ENCODE measurements around the gene ELL. TPM values are rescaled to one million over a fixed set of nuclear protein-coding genes. Genes with fewer than 3 reads are reported as not detected.
A peak's percentile ranks its signal among the peaks of the same experiment; 100 is the strongest.

Gene ELL
- total RNA-seq, 3 donors from 2014 or later = 25.6 to 32.5 (median 28.8) TPM

- peaks cover 24% of the 10 kb centered on the region for H3K4me1 Mint-ChIP-seq (ENCODE audit: low read depth)
- peak overlapping the region; percentile 24 for H3K4me3 Mint-ChIP-seq
- no peak for DNase-seq
Measured at GRCh38 chr19:18430417-18431144, 91.3 kb downstream of the ELL start.

GRCh38 chr19:18429717-18430416 lies 92.0 kb downstream of the ELL start:
- H3K4me1 Mint-ChIP-seq (ENCODE audit: low read depth) = peaks cover 27% of the 10 kb centered on the region
- H3K36me3 Mint-ChIP-seq (ENCODE audit: insufficient read depth) = no peaks in the 10 kb centered on the region

More at GRCh38 chr19:18430417-18431144, 91.3 kb downstream of the ELL start:
- H3K36me3 Mint-ChIP-seq (ENCODE audit: insufficient read depth) = no peaks in the 10 kb centered on the region
- H3K9me3 Mint-ChIP-seq = no peaks in the 10 kb centered on the region
- no peak for ATAC-seq
- H3K27me3 Mint-ChIP-seq (ENCODE audit: low read depth) = no peaks in the 10 kb centered on the region

GRCh38 chr19:18428787-18429674 lies 92.8 kb downstream of the ELL start:
- Mint-ChIP-seq H3K4me3 (peak overlapping the region; percentile 21), H3K9me3 (no peaks in the 10 kb centered on the region), H3K27me3 (ENCODE audit: low read depth) (no peaks in the 10 kb centered on the region), H3K36me3 (ENCODE audit: insufficient read depth) (no peaks in the 10 kb centered on the region), H3K4me1 (ENCODE audit: low read depth) (peaks cover 32% of the 10 kb centered on the region)
- ATAC-seq (peak; percentile 73 to 77), DNase-seq (peak; percentile 71)

More at GRCh38 chr19:18429717-18430416, 92.0 kb downstream of the ELL start:
- Mint-ChIP-seq H3K27me3 (ENCODE audit: low read depth) (no peaks in the 10 kb centered on the region), H3K4me3 (peak overlapping the region; percentile 53), H3K9me3 (no peaks in the 10 kb centered on the region)
- ATAC-seq = no peak
- no peak for DNase-seq

- peak in 1 of 2 donors; percentile 2 for ATAC-seq
- H3K4me3 Mint-ChIP-seq = no peak overlapping the region
- peaks cover 38% of the 10 kb centered on the region for H3K4me1 Mint-ChIP-seq (ENCODE audit: low read depth)
- H3K27me3 Mint-ChIP-seq (ENCODE audit: low read depth) = no peaks in the 10 kb centered on the region
- DNase-seq = no peak
- H3K9me3 Mint-ChIP-seq = no peaks in the 10 kb centered on the region
- H3K36me3 Mint-ChIP-seq (ENCODE audit: insufficient read depth) = no peaks in the 10 kb centered on the region
Measured at GRCh38 chr19:18428173-18428786, 93.6 kb downstream of the ELL start.

GRCh38 chr19:18427743-18428113 lies 94.1 kb downstream of the ELL start:
- DNase-seq (no peak), ATAC-seq (no peak)
- Mint-ChIP-seq H3K36me3 (ENCODE audit: insufficient read depth) (no peaks in the 10 kb centered on the region), H3K4me3 (no peak overlapping the region), H3K4me1 (ENCODE audit: low read depth) (peaks cover 42% of the 10 kb centered on the region), H3K9me3 (no peaks in the 10 kb centered on the region), H3K27me3 (ENCODE audit: low read depth) (no peaks in the 10 kb centered on the region)

- Mint-ChIP-seq H3K27me3 (ENCODE audit: low read depth) (no peaks in the 10 kb centered on the region), H3K36me3 (ENCODE audit: insufficient read depth) (no peaks in the 10 kb centered on the region), H3K4me3 (no peak overlapping the region), H3K9me3 (no peaks in the 10 kb centered on the region), H3K4me1 (ENCODE audit: low read depth) (peaks cover 45% of the 10 kb centered on the region)
- ATAC-seq (no peak), DNase-seq (no peak)
Measured at GRCh38 chr19:18427080-18427742, 94.7 kb downstream of the ELL start.

- H3K4me3 Mint-ChIP-seq = no peak overlapping the region
- H3K27me3 Mint-ChIP-seq (ENCODE audit: low read depth) = no peaks in the 10 kb centered on the region
- no peaks in the 10 kb centered on the region for H3K36me3 Mint-ChIP-seq (ENCODE audit: insufficient read depth)
- peaks cover 51% of the 10 kb centered on the region for H3K4me1 Mint-ChIP-seq (ENCODE audit: low read depth)
- H3K9me3 Mint-ChIP-seq = no peaks in the 10 kb centered on the region
- ATAC-seq (no peak), DNase-seq (no peak)
Measured at GRCh38 chr19:18426416-18426767, 95.5 kb downstream of the ELL start.

- peaks cover 57% of the 10 kb centered on the region for H3K4me1 Mint-ChIP-seq (ENCODE audit: low read depth)
- DNase-seq = no peak
- H3K36me3 Mint-ChIP-seq (ENCODE audit: insufficient read depth) = no peaks in the 10 kb centered on the region
- no peak overlapping the region for H3K4me3 Mint-ChIP-seq
- H3K27me3 Mint-ChIP-seq (ENCODE audit: low read depth) = no peaks in the 10 kb centered on the region
- no peaks in the 10 kb centered on the region for H3K9me3 Mint-ChIP-seq
- no peak for ATAC-seq
Measured at GRCh38 chr19:18425515-18426415, 96.1 kb downstream of the ELL start.

- Mint-ChIP-seq H3K4me1 (ENCODE audit: low read depth) (peaks cover 58% of the 10 kb centered on the region), H3K9me3 (no peaks in the 10 kb centered on the region), H3K4me3 (no peak overlapping the region), H3K36me3 (ENCODE audit: insufficient read depth) (no peaks in the 10 kb centered on the region), H3K27me3 (ENCODE audit: low read depth) (no peaks in the 10 kb centered on the region)
- ATAC-seq = no peak
- DNase-seq = no peak
Measured at GRCh38 chr19:18424890-18425514, 96.9 kb downstream of the ELL start.

- H3K27me3 Mint-ChIP-seq (ENCODE audit: low read depth) = no peaks in the 10 kb centered on the region
- no peaks in the 10 kb centered on the region for H3K36me3 Mint-ChIP-seq (ENCODE audit: insufficient read depth)
- H3K4me3 Mint-ChIP-seq = no peak overlapping the region
- DNase-seq (no peak), ATAC-seq (no peak)
- peaks cover 54% of the 10 kb centered on the region for H3K4me1 Mint-ChIP-seq (ENCODE audit: low read depth)
- no peaks in the 10 kb centered on the region for H3K9me3 Mint-ChIP-seq
Measured at GRCh38 chr19:18424122-18424889, 97.6 kb downstream of the ELL start.

- DNase-seq (no peak), ATAC-seq (no peak)
- H3K36me3 Mint-ChIP-seq (ENCODE audit: insufficient read depth) = no peaks in the 10 kb centered on the region
- H3K27me3 Mint-ChIP-seq (ENCODE audit: low read depth) = no peaks in the 10 kb centered on the region
- no peaks in the 10 kb centered on the region for H3K9me3 Mint-ChIP-seq
- peaks cover 59% of the 10 kb centered on the region for H3K4me1 Mint-ChIP-seq (ENCODE audit: low read depth)
- no peak overlapping the region for H3K4me3 Mint-ChIP-seq
Measured at GRCh38 chr19:18423258-18424020, 98.4 kb downstream of the ELL start.

Measured in activated T-cell treated with anti-CD3 and anti-CD28 coated beads, Interleukin-2, amount 50 U/mL, for 4 hours (primary cell).